ENCODE measurements around the gene SYNM. TPM values are rescaled to one million over a fixed set of nuclear protein-coding genes. Genes with fewer than 3 reads are reported as not detected.

The SYNM gene
- total and polyA plus RNA-seq, 2 of the 8 experiments (the other 6 are each of a cell fraction or from before 2014, with no cell fraction given): 0.89 to 2.0 TPM

- no peak overlapping the region for H2BK120ac ChIP-seq (replicated peaks; ENCODE audit: low read depth, low read length)
- H3K9ac ChIP-seq (replicated peaks in 1 of 4; ENCODE audit: extremely low read depth in 1 of 4, low read depth in 3 of 4, low read length in 3 of 4): no peak overlapping the region
- no peak overlapping the region for H4K5ac ChIP-seq (ENCODE audit: insufficient read length, low read depth, low read length)
- no peak for TF ChIP-seq CEBPB (IDR thresholded peaks at IDR 0.05; ENCODE audit: low read depth, low read length)
- no peak for TF ChIP-seq SIN3A (conservative IDR thresholded peaks at IDR 0.05 in 1 of 2, IDR thresholded peaks at IDR 0.05 in 1 of 2; ENCODE audit: low read depth in 1 of 2, low read length in 2 of 2)
- TF ChIP-seq JUND (IDR thresholded peaks at IDR 0.05; ENCODE audit: low read length): no peak
- TF ChIP-seq ZNF274 (IDR thresholded peaks at IDR 0.05; ENCODE audit: borderline replicate concordance, extremely low read depth, low read length): no peak
- TF ChIP-seq TCF12 (IDR thresholded peaks at IDR 0.05; ENCODE audit: low read depth, low read length): no peak
- TF ChIP-seq SIX5 (IDR thresholded peaks at IDR 0.05; ENCODE audit: low read depth, low read length): no peak
- TF ChIP-seq CBX5 (IDR thresholded peaks at IDR 0.05; ENCODE audit: low read depth, low read length): no peak
- TF ChIP-seq TAF7 (optimal IDR thresholded peaks at IDR 0.05; ENCODE audit: borderline replicate concordance, low read depth, low read length): no peak
- TF ChIP-seq PHF8 (conservative IDR thresholded peaks at IDR 0.05; ENCODE audit: low read depth, low read length): no peak
- no peak for TF ChIP-seq NANOG (IDR thresholded peaks at IDR 0.05; ENCODE audit: insufficient read depth, low read depth, low read length, poor library complexity, severe bottlenecking)
- H2AK5ac ChIP-seq (ENCODE audit: low read depth, low read length): no peak overlapping the region
- no peaks in the 10 kb centered on the region for H3K23me2 ChIP-seq (ENCODE audit: low read depth, low read length)
- H2AFZ ChIP-seq (ENCODE audit: low read length): no peak overlapping the region
- no peak overlapping the region for H2BK12ac ChIP-seq (ENCODE audit: low read depth, low read length)
- POLR2A ChIA-PET (ENCODE audit: partially characterized antibody): no interaction called here
- H3K4me1 ChIP-seq (replicated peaks in 1 of 4; ENCODE audit: control insufficient read depth in 3 of 4, insufficient read depth in 4 of 4, low read length in 3 of 4): peaks cover 0 to 5% (median 3%) of the 10 kb centered on the region in 4 experiments; a peak in 4 of 7 replicates
- H3K4me3 ChIP-seq (ENCODE audit: extremely low read depth in 1 of 4, insufficient read depth in 2 of 4, low read depth in 3 of 4, low read length in 4 of 4): no peak overlapping the region
- FAIRE-seq (no peak), DNase-seq (ENCODE audit: low read depth in 1 of 2, low spot score in 2 of 2) (no peak)
- no peak overlapping the region for H3K4me2 ChIP-seq (ENCODE audit: insufficient read depth in 1 of 2, low read depth in 2 of 2, low read length in 2 of 2)
- H3K56ac ChIP-seq (replicated peaks; ENCODE audit: insufficient read length, low read depth, low read length): no peak overlapping the region
- H3K79me2 ChIP-seq (ENCODE audit: control insufficient read depth in 1 of 2, insufficient read depth in 2 of 2, low read length in 2 of 2): no peaks in the 10 kb centered on the region
- no peak overlapping the region for H2BK20ac ChIP-seq (ENCODE audit: low read length)
- H3K79me1 ChIP-seq (ENCODE audit: low read depth, low read length): no peaks in the 10 kb centered on the region
- H3K27ac ChIP-seq (ENCODE audit: low read depth, low read length): no peak overlapping the region
- H3K9me3 ChIP-seq (ENCODE audit: insufficient read depth in 2 of 2, low read depth in 1 of 2, low read length in 1 of 2): no peaks in the 10 kb centered on the region; a peak in 1 of 4 replicates
- no peak overlapping the region for H2BK15ac ChIP-seq (ENCODE audit: low read length)
- H2BK5ac ChIP-seq (ENCODE audit: low read depth, low read length): no peak overlapping the region
- no peaks in the 10 kb centered on the region for H3K27me3 ChIP-seq (replicated peaks in 1 of 4; ENCODE audit: control insufficient read depth in 3 of 4, extremely low read depth in 1 of 4, insufficient read depth in 3 of 4, low read length in 3 of 4)
- H3K14ac ChIP-seq (ENCODE audit: insufficient read length): no peak overlapping the region
- H4K91ac ChIP-seq (replicated peaks; ENCODE audit: insufficient read length, low read length): no peak overlapping the region
- no peak overlapping the region for H3K4ac ChIP-seq (replicated peaks; ENCODE audit: insufficient read length, low read depth, low read length)
- CTCF ChIA-PET (ENCODE audit: partially characterized antibody): interaction anchor here (0.7 to 2.5 kb wide), 9 partner anchors 10 to 657 kb away, joined by 3 to 12 read pairs (median 4); no protein-coding TSS in a partner anchor
- H4K20me1 ChIP-seq (replicated peaks in 1 of 2; ENCODE audit: control insufficient read depth in 1 of 2, insufficient read depth in 2 of 2, low read length in 2 of 2): no peaks in the 10 kb centered on the region
- no peak overlapping the region for H3K23ac ChIP-seq (ENCODE audit: insufficient read length)
- no peak overlapping the region for H3K18ac ChIP-seq (ENCODE audit: extremely low read depth, low read length)
- H4K8ac ChIP-seq (ENCODE audit: extremely low read depth, insufficient read depth, low read length): no peak overlapping the region
- 93% methylated on average over 2 of the region's 2 CpGs; no CpG with 5 or more reads in 1 of the 2 experiments for WGBS, 2 experiments (ENCODE audit: extremely low coverage in 1 of 2, insufficient coverage in 1 of 2, insufficient read length in 1 of 2, insufficient replicate concordance in 2 of 2, low coverage in 1 of 2, low lambda C conversion rate in 2 of 2, missing lambda C conversion rate in 1 of 2)
- no peaks in the 10 kb centered on the region for H3K36me3 ChIP-seq (ENCODE audit: control insufficient read depth in 2 of 4, insufficient read depth in 4 of 4, low read length in 3 of 4)
Measured at GRCh38 chr15:99086327-99086667, 18.6 kb upstream of the SYNM start.
